NOMO-1 (cell line): ENCODE data around the gene MBD3.

ENCODE experiments used
- DNase-seq, 2 experiments: peaks; one replicate each; lab custom pipeline; 2025; ENCODE audit not compliant: unreplicated experiment in 2 of 2; lab: John Stamatoyannopoulos, UW

Gene MBD3

GRCh38 chr19:1619703-1620102 is 27.0 kb upstream of the MBD3 start:
- DNase-seq, result no peak

- no peak for DNase-seq
Measured at GRCh38 chr19:1619094-1619439, 26.4 kb upstream of the MBD3 start.

GRCh38 chr19:1618157-1619093 is 25.8 kb upstream of the MBD3 start:
- DNase-seq, result no peak

- no peak for DNase-seq
Measured at GRCh38 chr19:1616875-1617274, 24.2 kb upstream of the MBD3 start.

GRCh38 chr19:1616396-1616795 is 23.7 kb upstream of the MBD3 start:
- no peak for DNase-seq

GRCh38 chr19:1615156-1615765 is 22.6 kb upstream of the MBD3 start:
- DNase-seq, result no peak

GRCh38 chr19:1613808-1614570 is 21.3 kb upstream of the MBD3 start:
- no peak for DNase-seq

- no peak for DNase-seq
Measured at GRCh38 chr19:1613146-1613545, 20.5 kb upstream of the MBD3 start.

- no peak for DNase-seq
Measured at GRCh38 chr19:1612114-1613086, 19.7 kb upstream of the MBD3 start.

GRCh38 chr19:1611353-1611752 is 18.7 kb upstream of the MBD3 start:
- no peak for DNase-seq

- DNase-seq, result no peak
Measured at GRCh38 chr19:1610579-1610978, 17.9 kb upstream of the MBD3 start.

- no peak for DNase-seq
Measured at GRCh38 chr19:1609680-1610474, 17.2 kb upstream of the MBD3 start.

GRCh38 chr19:1609103-1609396 is 16.4 kb upstream of the MBD3 start:
- no peak for DNase-seq

GRCh38 chr19:1608359-1609102 is 15.9 kb upstream of the MBD3 start:
- no peak for DNase-seq

- DNase-seq, result no peak
Measured at GRCh38 chr19:1606138-1606651, 13.5 kb upstream of the MBD3 start.

GRCh38 chr19:1605236-1606137 is 12.8 kb upstream of the MBD3 start, which contains the start of gene UQCR11:
Gene UQCR11 (minus strand): TSS chr19:1605462. CDS start chr19:1605409, 53 bp downstream.
- DNase-seq, result peak; percentile 94 to 95

GRCh38 chr19:1602091-1602707 is 9.5 kb upstream of the MBD3 start:
- no peak for DNase-seq
